WI38 (cell line): Measurements from ENCODE around the gene PALD1.
"Not testable (repeated sequence)": the region's sequence is repeated elsewhere in the genome, so short reads cannot be mapped to it uniquely, and the experiment has no call there.

Source experiments
- H3K4me3 ChIP-seq: 2 replicates; pipeline ENCODE4 v1.5.1; 2011; ENCODE audit warnings: low read depth, mild to moderate bottlenecking, control low read depth, low read length
- TF ChIP-seq, protein P1 (sequence below): IDR thresholded peaks from 2 replicates; pipeline ENCODE4 v1.5.1; 2012; ENCODE audit warnings: low read depth, mild to moderate bottlenecking, control low read depth, low read length

The PALD1 gene

DNA sequence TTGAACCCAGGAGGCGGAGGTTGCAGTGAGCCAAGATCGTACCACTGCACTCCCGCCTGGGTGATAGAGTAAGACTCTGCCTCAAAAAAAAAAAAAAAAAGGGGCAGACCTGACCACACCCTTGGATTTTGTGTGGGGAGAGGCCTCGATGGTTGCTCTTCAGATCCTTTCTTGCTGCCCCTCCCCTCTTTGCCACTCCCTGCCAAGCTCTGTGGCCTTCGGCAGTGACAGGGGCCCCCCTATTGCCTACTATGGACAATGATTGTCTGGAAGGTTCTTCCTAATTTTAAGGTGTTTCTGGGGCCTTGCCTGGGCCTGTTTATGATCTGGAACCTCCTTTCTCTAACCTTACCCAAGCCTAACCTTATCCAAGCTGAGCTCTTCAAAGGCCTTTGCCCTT is 123.2 kb downstream of the PALD1 start:
- H3K4me3 ChIP-seq, result no peak overlapping the region
- TF ChIP-seq, protein P1, sequence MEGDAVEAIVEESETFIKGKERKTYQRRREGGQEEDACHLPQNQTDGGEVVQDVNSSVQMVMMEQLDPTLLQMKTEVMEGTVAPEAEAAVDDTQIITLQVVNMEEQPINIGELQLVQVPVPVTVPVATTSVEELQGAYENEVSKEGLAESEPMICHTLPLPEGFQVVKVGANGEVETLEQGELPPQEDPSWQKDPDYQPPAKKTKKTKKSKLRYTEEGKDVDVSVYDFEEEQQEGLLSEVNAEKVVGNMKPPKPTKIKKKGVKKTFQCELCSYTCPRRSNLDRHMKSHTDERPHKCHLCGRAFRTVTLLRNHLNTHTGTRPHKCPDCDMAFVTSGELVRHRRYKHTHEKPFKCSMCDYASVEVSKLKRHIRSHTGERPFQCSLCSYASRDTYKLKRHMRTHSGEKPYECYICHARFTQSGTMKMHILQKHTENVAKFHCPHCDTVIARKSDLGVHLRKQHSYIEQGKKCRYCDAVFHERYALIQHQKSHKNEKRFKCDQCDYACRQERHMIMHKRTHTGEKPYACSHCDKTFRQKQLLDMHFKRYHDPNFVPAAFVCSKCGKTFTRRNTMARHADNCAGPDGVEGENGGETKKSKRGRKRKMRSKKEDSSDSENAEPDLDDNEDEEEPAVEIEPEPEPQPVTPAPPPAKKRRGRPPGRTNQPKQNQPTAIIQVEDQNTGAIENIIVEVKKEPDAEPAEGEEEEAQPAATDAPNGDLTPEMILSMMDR, result no peak

GRCh38 chr10:70602665-70603448 is 124.3 kb downstream of the PALD1 start, which contains the start of gene PRF1:
PRF1 (minus strand) TSS chr10:70602741; CDS start chr10:70600902, 1,839 bp downstream.
- TF ChIP-seq, protein P1, result no peak
- no peak within 1 kb of the TSS for H3K4me3 ChIP-seq

GRCh38 chr10:70603449-70603801 is 124.9 kb downstream of the PALD1 start:
- H3K4me3 ChIP-seq, result no peak overlapping the region
- TF ChIP-seq, protein P1, result no peak

GRCh38 chr10:70604106-70604505 is 125.5 kb downstream of the PALD1 start:
- no peak overlapping the region for H3K4me3 ChIP-seq
- TF ChIP-seq, protein P1, result no peak

DNA sequence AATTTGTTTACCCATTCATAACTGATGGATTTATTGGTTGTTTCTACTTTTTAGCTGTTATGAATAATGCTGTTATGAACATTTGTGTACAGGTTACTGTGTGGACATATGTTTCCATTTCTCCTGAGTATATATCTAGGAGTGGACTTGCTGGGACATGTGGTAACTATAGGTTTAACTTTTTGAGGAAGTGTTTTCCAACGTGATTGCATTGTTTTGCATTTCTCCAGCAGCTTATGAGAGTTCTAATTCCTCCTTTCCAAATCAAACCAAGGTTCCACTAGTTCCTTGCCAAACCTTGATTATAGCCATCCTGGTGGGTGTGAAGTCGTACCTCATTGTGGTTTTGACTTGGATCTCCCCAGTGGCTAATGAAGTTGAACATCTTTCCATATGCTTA is 126.6 kb downstream of the PALD1 start:
- H3K4me3 ChIP-seq, result no peak overlapping the region
- TF ChIP-seq, protein P1, result no peak

GRCh38 chr10:70607936-70608335 is 129.4 kb downstream of the PALD1 start:
- H3K4me3 ChIP-seq, result no peak overlapping the region
- TF ChIP-seq, protein P1, result no peak

- TF ChIP-seq, protein P1, result no peak
- H3K4me3 ChIP-seq, result no peak overlapping the region
Observed at GRCh38 chr10:70613941-70614340, 135.4 kb downstream of the PALD1 start.

- H3K4me3 ChIP-seq, result not testable (repeated sequence)
Observed at GRCh38 chr10:70614364-70614763, 135.8 kb downstream of the PALD1 start.
